Left kidney (tissue), 8 donors: Measurements from ENCODE around the gene INPP5D. TPM values are rescaled to one million over a fixed set of nuclear protein-coding genes. Genes with fewer than 3 reads are reported as not detected.
"Not testable (repeated sequence)": the region's sequence is repeated elsewhere in the genome, so short reads cannot be mapped to it uniquely, and the experiment has no call there.

Source experiments
- DNase-seq: peaks from one replicate; pipeline ENCODE4 v3.0.0-alpha.2; 2013
- long read RNA-seq, 8 donors: transcript quantifications; one replicate each; lab custom pipeline, GENCODE V29; 2026
- polyA plus RNA-seq: library from polyadenylated mRNA; unstranded; fragments of 120-200 nt; gene quantifications from one replicate; pipeline ENCODE4 v1.2.1, GENCODE V29; 2013; ENCODE audit not compliant: insufficient read length

INPP5D gene
- 6.6 TPM for polyA plus RNA-seq
- long read RNA-seq, donor 1, result 0 reads
- long read RNA-seq, donor 2, result 0 reads
- long read RNA-seq, donor 3, result 0 reads
- long read RNA-seq, donor 4, result 0 reads
- long read RNA-seq, donor 5, result 0 reads
- long read RNA-seq, donor 6, result 0 reads
- long read RNA-seq, donor 7, result 0 reads
- long read RNA-seq, donor 8, full-length matches to known transcripts, result 1 of 1 reads
- long read RNA-seq, donor 8, partial matches to known transcripts, result 0 of 1 reads
- long read RNA-seq, donor 8, other reads (novel, unspliced or antisense), result 0 of 1 reads

GRCh38 chr2:233059797-233060500 lies at the start of gene INPP5D:
TSS of gene INPP5D (plus strand) at chr2:233060342. CDS start at chr2:233060479, 137 bp downstream.
- no peak for DNase-seq

- DNase-seq, result no peak
Measured at GRCh38 chr2:233010569-233011267, 49.4 kb upstream of the INPP5D start.

GRCh38 chr2:233011268-233011650 lies 48.9 kb upstream of the INPP5D start:
- DNase-seq, result no peak

GRCh38 chr2:233011702-233012131 lies 48.4 kb upstream of the INPP5D start:
- no peak for DNase-seq

GRCh38 chr2:233012301-233012971 lies 47.7 kb upstream of the INPP5D start:
- no peak for DNase-seq

- no peak for DNase-seq
Measured at GRCh38 chr2:233013027-233013461, 47.1 kb upstream of the INPP5D start, which contains the start of gene NGEF. TSS of gene NGEF (minus strand) at chr2:233013256. CDS start at chr2:232974890, 38,366 bp downstream.

GRCh38 chr2:233013650-233014049 lies 46.5 kb upstream of the INPP5D start:
- DNase-seq, result no peak

GRCh38 chr2:233015019-233015645 lies 45.0 kb upstream of the INPP5D start:
- DNase-seq, result no peak

- DNase-seq, result no peak
Measured at GRCh38 chr2:233017947-233018346, 42.2 kb upstream of the INPP5D start.

- not testable (repeated sequence) for DNase-seq
Measured at GRCh38 chr2:233019610-233020009, 40.5 kb upstream of the INPP5D start.

- DNase-seq, result no peak
Measured at GRCh38 chr2:233020454-233020853, 39.7 kb upstream of the INPP5D start.

GRCh38 chr2:233021771-233022170 lies 38.4 kb upstream of the INPP5D start:
- no peak for DNase-seq

GRCh38 chr2:233022561-233022960 lies 37.6 kb upstream of the INPP5D start:
- DNase-seq, result no peak

- no peak for DNase-seq
Measured at GRCh38 chr2:233023007-233023760, 37.0 kb upstream of the INPP5D start.

GRCh38 chr2:233023761-233024410 lies 36.3 kb upstream of the INPP5D start:
- DNase-seq, result no peak

- no peak for DNase-seq
Measured at GRCh38 chr2:233025706-233026105, 34.4 kb upstream of the INPP5D start.

- DNase-seq, result no peak
Measured at GRCh38 chr2:233026198-233026813, 33.8 kb upstream of the INPP5D start.

GRCh38 chr2:233029321-233029720 lies 30.8 kb upstream of the INPP5D start:
- DNase-seq, result no peak

- DNase-seq, result no peak
Measured at GRCh38 chr2:233031556-233032500, 28.3 kb upstream of the INPP5D start.
